ENCODE measurements around the gene OR52N4.

- TF ChIP-seq, protein P1, sequence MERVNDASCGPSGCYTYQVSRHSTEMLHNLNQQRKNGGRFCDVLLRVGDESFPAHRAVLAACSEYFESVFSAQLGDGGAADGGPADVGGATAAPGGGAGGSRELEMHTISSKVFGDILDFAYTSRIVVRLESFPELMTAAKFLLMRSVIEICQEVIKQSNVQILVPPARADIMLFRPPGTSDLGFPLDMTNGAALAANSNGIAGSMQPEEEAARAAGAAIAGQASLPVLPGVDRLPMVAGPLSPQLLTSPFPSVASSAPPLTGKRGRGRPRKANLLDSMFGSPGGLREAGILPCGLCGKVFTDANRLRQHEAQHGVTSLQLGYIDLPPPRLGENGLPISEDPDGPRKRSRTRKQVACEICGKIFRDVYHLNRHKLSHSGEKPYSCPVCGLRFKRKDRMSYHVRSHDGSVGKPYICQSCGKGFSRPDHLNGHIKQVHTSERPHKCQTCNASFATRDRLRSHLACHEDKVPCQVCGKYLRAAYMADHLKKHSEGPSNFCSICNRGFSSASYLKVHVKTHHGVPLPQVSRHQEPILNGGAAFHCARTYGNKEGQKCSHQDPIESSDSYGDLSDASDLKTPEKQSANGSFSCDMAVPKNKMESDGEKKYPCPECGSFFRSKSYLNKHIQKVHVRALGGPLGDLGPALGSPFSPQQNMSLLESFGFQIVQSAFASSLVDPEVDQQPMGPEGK (CRISPR knock-in tag; IDR thresholded peaks at IDR 0.05; ENCODE audit: borderline replicate concordance), result no peak
- TF ChIP-seq CREB5 (CRISPR knock-in tag; IDR thresholded peaks at IDR 0.05; ENCODE audit: low read depth) (no peak), GLIS3 (CRISPR knock-in tag; IDR thresholded peaks at IDR 0.05) (no peak), TSHZ2 (CRISPR knock-in tag; IDR thresholded peaks at IDR 0.05) (no peak), ZFP3 (CRISPR knock-in tag; IDR thresholded peaks at IDR 0.05) (no peak), ESRRG (CRISPR knock-in tag; IDR thresholded peaks at IDR 0.05) (no peak), ZC3H10 (CRISPR knock-in tag; IDR thresholded peaks at IDR 0.05) (no peak), BACH2 (CRISPR knock-in tag; IDR thresholded peaks at IDR 0.05; ENCODE audit: borderline replicate concordance) (no peak), TCF4 (CRISPR knock-in tag; IDR thresholded peaks at IDR 0.05; ENCODE audit: borderline replicate concordance) (no peak), SNAI2 (CRISPR knock-in tag; IDR thresholded peaks at IDR 0.05) (no peak), CSDC2 (CRISPR knock-in tag; IDR thresholded peaks at IDR 0.05) (no peak), OSR1 (CRISPR knock-in tag; IDR thresholded peaks at IDR 0.05) (no peak), RARB (CRISPR knock-in tag; IDR thresholded peaks at IDR 0.05) (no peak)
- TF ChIP-seq, protein P2, sequence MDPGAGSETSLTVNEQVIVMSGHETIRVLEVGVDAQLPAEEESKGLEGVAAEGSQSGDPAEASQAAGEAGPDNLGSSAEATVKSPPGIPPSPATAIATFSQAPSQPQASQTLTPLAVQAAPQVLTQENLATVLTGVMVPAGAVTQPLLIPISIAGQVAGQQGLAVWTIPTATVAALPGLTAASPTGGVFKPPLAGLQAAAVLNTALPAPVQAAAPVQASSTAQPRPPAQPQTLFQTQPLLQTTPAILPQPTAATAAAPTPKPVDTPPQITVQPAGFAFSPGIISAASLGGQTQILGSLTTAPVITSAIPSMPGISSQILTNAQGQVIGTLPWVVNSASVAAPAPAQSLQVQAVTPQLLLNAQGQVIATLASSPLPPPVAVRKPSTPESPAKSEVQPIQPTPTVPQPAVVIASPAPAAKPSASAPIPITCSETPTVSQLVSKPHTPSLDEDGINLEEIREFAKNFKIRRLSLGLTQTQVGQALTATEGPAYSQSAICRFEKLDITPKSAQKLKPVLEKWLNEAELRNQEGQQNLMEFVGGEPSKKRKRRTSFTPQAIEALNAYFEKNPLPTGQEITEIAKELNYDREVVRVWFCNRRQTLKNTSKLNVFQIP (CRISPR knock-in tag; IDR thresholded peaks at IDR 0.05; ENCODE audit: borderline replicate concordance, low read depth), result no peak
Observed at GRCh38 chr11:5738431-5738830, 15.6 kb upstream of the OR52N4 start.

Data from SK-N-SH treated with all-trans-retinoic acid at 6 μM for 48 hours (cell line).